ENCODE results near the gene CHST9.

CHST9 gene

DNA sequence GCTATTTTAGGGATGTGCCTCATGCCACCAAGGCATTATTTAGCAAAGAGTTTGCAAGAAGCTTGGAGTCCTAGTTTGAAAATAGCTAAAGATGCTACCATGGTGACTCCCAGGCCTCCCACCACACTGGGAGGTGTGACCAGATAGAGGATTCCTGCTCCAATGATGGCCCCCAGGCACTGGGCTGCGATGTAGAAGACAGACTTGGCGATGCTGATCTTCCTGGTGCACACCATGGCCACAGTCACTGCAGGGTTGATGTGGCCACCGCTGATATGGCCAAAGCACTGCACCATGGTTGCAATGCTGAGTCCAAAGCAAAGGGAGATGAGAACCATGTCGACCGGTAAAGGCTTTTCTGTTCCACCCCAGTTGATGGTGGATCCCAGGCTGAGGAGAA is 323.0 kb downstream of the CHST9 start:
- no peak for DNase-seq
